Glutamatergic neuron (in vitro differentiated cells): ENCODE data around the gene ADORA3. TPM values are rescaled to one million over a fixed set of nuclear protein-coding genes. Genes with fewer than 3 reads are reported as not detected.

Source experiments
- DNase-seq: peaks from one replicate; pipeline ENCODE4 v3.0.0; 2022
- H3K27ac Mint-ChIP-seq: one replicate; pipeline ENCODE4 v1.8.0; 2020; ENCODE audit warnings: mild to moderate bottlenecking, mixed read lengths, inconsistent platforms; ENCODE audit not compliant: unreplicated experiment
- H3K27me3 Mint-ChIP-seq: one replicate; pipeline ENCODE4 v1.8.0; 2020; ENCODE audit warnings: mild to moderate bottlenecking, moderate library complexity, mixed read lengths, inconsistent platforms; ENCODE audit not compliant: unreplicated experiment
- H3K36me3 Mint-ChIP-seq: one replicate; pipeline ENCODE4 v1.8.0; 2020; ENCODE audit warnings: mild to moderate bottlenecking, mixed read lengths, inconsistent platforms; ENCODE audit not compliant: unreplicated experiment
- H3K4me1 Mint-ChIP-seq: one replicate; pipeline ENCODE4 v1.8.0; 2020; ENCODE audit warnings: mild to moderate bottlenecking, low read depth, mixed read lengths, inconsistent platforms; ENCODE audit not compliant: unreplicated experiment
- H3K4me3 Mint-ChIP-seq: one replicate; pipeline ENCODE4 v1.8.0; 2020; ENCODE audit warnings: mild to moderate bottlenecking, mixed read lengths, inconsistent platforms; ENCODE audit not compliant: unreplicated experiment
- H3K9me3 Mint-ChIP-seq: one replicate; pipeline ENCODE4 v1.8.0; 2020; ENCODE audit warnings: mild to moderate bottlenecking, moderate library complexity, mixed read lengths, inconsistent platforms; ENCODE audit not compliant: unreplicated experiment
- total RNA-seq: library from RNA; stranded (reverse); fragmentation: NEBNext Ultra II Directional; extraction: Animal tissue kit (Norgen Biotek cat#: 25700); gene quantifications from one replicate; pipeline ENCODE4 v1.2.1, GENCODE V29; 2021; ENCODE audit not compliant: unreplicated experiment
- TF ChIP-seq, protein P1 (sequence below): fragments of 200-600 bp; sonication (generic); IDR thresholded peaks from one replicate; pipeline ENCODE4 v1.5.0; 2021; ENCODE audit not compliant: partially characterized antibody, unreplicated experiment

The ADORA3 gene
- total RNA-seq, 1 donor from 2014 or later, result not detected

DNA sequence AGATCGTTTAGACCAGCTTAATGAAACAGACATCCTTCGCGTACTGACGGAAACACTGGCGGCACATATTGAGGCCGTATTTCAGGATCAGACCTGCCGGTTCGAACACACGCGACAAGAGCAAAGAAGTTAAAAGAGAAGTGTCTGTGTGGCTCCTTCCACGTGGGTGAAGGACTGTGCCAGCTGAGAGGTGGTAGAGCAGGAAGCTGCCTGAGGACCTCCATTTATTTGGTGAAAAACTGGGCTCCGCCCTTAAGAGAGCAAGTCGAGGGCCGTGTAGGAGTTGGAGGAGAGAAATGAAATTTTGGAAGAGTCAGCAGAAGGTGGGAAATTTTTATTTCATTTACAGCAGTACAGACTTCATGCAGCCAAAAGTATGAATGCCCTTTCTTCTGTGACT is 38.8 kb upstream of the ADORA3 start:
- Mint-ChIP-seq H3K4me3 (no peak overlapping the region), H3K4me1 (no peaks in the 10 kb centered on the region), H3K27ac (no peak overlapping the region), H3K9me3 (no peaks in the 10 kb centered on the region), H3K36me3 (peaks cover 4% of the 10 kb centered on the region), H3K27me3 (no peaks in the 10 kb centered on the region)
- DNase-seq, result no peak
- TF ChIP-seq, protein P1, sequence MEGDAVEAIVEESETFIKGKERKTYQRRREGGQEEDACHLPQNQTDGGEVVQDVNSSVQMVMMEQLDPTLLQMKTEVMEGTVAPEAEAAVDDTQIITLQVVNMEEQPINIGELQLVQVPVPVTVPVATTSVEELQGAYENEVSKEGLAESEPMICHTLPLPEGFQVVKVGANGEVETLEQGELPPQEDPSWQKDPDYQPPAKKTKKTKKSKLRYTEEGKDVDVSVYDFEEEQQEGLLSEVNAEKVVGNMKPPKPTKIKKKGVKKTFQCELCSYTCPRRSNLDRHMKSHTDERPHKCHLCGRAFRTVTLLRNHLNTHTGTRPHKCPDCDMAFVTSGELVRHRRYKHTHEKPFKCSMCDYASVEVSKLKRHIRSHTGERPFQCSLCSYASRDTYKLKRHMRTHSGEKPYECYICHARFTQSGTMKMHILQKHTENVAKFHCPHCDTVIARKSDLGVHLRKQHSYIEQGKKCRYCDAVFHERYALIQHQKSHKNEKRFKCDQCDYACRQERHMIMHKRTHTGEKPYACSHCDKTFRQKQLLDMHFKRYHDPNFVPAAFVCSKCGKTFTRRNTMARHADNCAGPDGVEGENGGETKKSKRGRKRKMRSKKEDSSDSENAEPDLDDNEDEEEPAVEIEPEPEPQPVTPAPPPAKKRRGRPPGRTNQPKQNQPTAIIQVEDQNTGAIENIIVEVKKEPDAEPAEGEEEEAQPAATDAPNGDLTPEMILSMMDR, result no peak

DNA sequence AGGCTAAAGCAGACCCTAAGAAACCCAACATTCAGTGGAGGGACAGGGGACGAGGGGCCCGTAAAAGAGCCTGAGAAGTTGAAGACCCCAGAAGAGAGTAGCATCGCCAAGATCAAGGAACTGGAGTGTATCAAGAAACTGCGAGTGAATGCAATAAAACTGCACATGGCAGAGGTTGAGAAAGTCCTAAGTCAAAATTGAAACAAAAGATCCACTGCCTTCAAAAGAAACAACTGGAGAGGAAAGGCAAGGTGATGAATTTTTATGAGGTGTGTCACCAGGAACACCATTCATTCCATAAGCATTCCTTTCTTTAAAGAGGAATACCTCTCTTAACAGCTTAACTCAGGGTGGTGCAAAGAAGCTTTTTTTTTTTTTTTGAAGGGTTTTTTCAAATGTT is 38.3 kb upstream of the ADORA3 start:
- no peak overlapping the region for H3K27ac Mint-ChIP-seq
- H3K4me3 Mint-ChIP-seq, result no peak overlapping the region
- H3K9me3 Mint-ChIP-seq, result no peaks in the 10 kb centered on the region
- peaks cover 4% of the 10 kb centered on the region for H3K36me3 Mint-ChIP-seq
- DNase-seq, result no peak
- H3K27me3 Mint-ChIP-seq, result peaks cover 2% of the 10 kb centered on the region
- TF ChIP-seq, protein P1, result no peak
- H3K4me1 Mint-ChIP-seq, result no peaks in the 10 kb centered on the region

DNA sequence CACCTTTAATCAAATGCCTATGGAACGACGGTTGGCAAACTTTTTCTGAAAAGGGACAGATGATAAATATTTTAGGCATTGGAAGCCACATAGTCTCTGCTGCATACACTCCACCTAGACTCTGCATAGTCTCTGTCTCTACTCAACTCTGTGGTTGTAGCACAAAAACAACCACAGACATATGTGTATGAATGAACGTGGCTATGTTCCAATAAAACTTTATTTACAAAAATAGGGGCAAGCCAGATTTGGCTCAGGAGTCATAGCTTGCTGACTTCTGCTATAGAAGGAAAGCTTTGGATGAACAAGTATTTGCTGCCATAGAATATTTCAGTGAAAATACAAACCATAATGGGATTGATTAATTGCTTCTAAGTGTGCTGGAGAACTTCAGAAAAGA is 37.5 kb upstream of the ADORA3 start:
- Mint-ChIP-seq H3K9me3 (no peaks in the 10 kb centered on the region), H3K4me1 (no peaks in the 10 kb centered on the region), H3K36me3 (peaks cover 4% of the 10 kb centered on the region), H3K4me3 (no peak overlapping the region), H3K27ac (no peak overlapping the region), H3K27me3 (peaks cover 2% of the 10 kb centered on the region)
- no peak for DNase-seq
- TF ChIP-seq, protein P1, result no peak

DNA sequence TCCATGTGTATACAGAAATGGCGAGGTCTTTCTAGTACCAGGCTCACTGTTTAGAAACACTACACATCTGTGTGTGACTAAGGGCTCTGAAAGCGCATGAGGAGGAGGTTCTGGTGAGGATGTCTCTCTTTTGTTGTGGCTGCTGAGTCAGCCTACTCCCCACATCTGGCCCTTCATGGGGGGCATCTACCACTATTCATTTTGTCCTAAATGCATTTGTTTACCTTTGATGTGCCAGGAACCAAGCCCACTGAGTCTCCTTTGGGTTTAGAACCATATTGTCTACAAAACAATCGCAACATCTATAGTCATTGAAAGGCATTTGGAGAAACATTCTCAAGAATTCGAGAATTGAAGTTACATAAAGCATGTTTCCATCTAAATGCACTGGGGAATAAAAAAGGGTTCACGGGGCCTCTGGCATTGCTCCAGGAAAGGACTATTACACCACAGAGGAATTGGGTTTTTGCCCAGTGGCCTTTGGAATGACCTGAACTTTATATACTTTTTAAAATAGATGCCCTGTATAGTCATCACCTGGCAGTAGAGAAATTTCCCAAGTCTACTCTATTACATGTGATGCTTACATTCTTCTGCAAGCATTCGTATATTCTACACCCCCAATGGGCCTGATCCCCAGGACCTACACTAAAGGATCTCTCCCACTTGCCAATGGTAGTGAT is 35.1 kb upstream of the ADORA3 start:
- H3K36me3 Mint-ChIP-seq, result peaks cover 4% of the 10 kb centered on the region
- H3K9me3 Mint-ChIP-seq, result no peaks in the 10 kb centered on the region
- H3K4me3 Mint-ChIP-seq, result no peak overlapping the region
- no peak overlapping the region for H3K27ac Mint-ChIP-seq
- peaks cover 2% of the 10 kb centered on the region for H3K27me3 Mint-ChIP-seq
- TF ChIP-seq, protein P1, result no peak
- no peak for DNase-seq
- H3K4me1 Mint-ChIP-seq, result no peaks in the 10 kb centered on the region

DNA sequence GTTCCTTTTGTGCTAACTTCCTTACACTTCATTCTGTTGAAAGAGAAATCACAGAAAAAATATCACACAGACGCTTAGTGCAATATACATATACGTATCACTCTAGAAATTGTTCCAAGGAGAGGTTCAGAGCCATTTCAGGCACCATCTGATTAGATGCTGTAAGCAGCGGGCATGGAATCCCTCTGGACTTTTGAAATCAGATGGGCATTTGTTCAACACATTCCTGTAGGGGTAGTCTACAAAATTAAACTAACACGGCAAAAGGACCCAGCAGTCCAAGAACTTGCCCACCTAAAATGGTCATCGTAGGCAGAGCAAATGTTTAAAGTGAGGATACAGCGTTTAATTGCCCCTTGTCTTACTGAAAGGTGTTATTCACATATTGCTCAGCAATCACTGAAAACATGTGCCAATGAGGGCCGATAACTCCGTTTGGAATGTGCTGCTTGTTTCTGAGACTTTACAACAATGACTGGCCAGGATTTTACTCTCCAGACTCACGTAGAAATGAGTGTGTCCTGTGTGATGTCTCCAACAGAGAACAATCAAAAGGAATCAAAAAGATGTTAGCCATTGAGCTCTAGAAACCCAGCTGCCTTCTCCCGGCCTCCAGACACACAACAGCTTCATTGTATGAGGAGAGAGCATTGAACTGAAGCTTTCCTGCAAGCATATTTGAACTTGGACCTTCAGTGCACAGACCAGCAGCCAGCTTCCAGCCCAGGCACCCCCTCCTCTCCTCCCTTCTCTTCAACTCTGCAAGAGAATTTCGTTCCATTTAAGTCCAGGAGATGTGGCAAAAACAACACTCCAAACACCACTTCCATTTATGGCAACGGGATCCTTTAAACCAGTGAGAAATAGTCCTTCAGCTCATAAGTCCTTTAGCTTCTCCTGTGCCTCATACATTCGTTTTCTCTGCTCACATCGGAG is 32.1 kb upstream of the ADORA3 start:
- no peak overlapping the region for H3K4me3 Mint-ChIP-seq
- TF ChIP-seq, protein P1, result no peak
- H3K27ac Mint-ChIP-seq, result no peak overlapping the region
- no peaks in the 10 kb centered on the region for H3K4me1 Mint-ChIP-seq
- DNase-seq, result no peak
- peaks cover 2% of the 10 kb centered on the region for H3K27me3 Mint-ChIP-seq
- H3K9me3 Mint-ChIP-seq, result no peaks in the 10 kb centered on the region
- peaks cover 5% of the 10 kb centered on the region for H3K36me3 Mint-ChIP-seq
